Measurements from ENCODE around the gene SPACA7. TPM values are rescaled to one million over a fixed set of nuclear protein-coding genes. Genes with fewer than 3 reads are reported as not detected.

SPACA7 gene
- total RNA-seq, 1 donor from 2014 or later, result not detected

GRCh38 chr13:112434032-112434431 lies 57.9 kb downstream of the SPACA7 start:
- TF ChIP-seq CTCF (IDR thresholded peaks at IDR 0.05; ENCODE audit: unreplicated experiment), result no peak
- no peak for DNase-seq (ENCODE audit: low spot score)
- peaks cover 5% of the 10 kb centered on the region for H3K9me3 Mint-ChIP-seq (ENCODE audit: unreplicated experiment)
- H3K27ac Mint-ChIP-seq (ENCODE audit: unreplicated experiment), result no peak overlapping the region
- H3K36me3 Mint-ChIP-seq (ENCODE audit: low read depth, unreplicated experiment), result peaks cover 5% of the 10 kb centered on the region
- no peaks in the 10 kb centered on the region for H3K4me1 Mint-ChIP-seq (ENCODE audit: unreplicated experiment)
- peaks cover 4% of the 10 kb centered on the region for H3K27me3 Mint-ChIP-seq (ENCODE audit: unreplicated experiment)
- no peak overlapping the region for H3K4me3 Mint-ChIP-seq (ENCODE audit: unreplicated experiment)

GRCh38 chr13:112434937-112435523 lies 58.9 kb downstream of the SPACA7 start:
- no peak for DNase-seq (ENCODE audit: low spot score)
- H3K9me3 Mint-ChIP-seq (ENCODE audit: unreplicated experiment), result peaks cover 7% of the 10 kb centered on the region

DNA sequence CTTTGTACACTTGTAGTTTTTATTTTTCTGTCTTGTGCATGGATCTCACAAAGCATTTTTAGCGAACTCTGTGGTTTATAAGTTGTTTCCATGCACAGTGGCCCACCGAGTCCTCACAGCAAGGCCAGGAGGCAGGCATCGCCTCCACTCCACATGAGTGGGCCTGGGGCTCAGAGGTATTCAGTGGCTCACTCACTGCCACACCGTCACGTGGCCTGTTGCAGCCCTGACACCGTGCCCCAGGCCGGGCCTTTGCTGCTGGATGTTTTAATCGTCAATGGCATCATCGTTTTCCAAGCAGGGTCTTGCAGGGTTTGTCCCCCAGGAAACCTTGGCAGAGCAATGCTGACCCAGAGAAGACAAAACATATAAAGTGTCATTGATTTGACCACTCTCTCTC lies 59.8 kb downstream of the SPACA7 start:
- no peak overlapping the region for H3K4me3 Mint-ChIP-seq (ENCODE audit: unreplicated experiment)
- no peaks in the 10 kb centered on the region for H3K4me1 Mint-ChIP-seq (ENCODE audit: unreplicated experiment)
- TF ChIP-seq CTCF (IDR thresholded peaks at IDR 0.05; ENCODE audit: unreplicated experiment), result no peak
- no peak overlapping the region for H3K27ac Mint-ChIP-seq (ENCODE audit: unreplicated experiment)
- DNase-seq (ENCODE audit: low spot score), result no peak
- H3K9me3 Mint-ChIP-seq (ENCODE audit: unreplicated experiment), result peaks cover 7% of the 10 kb centered on the region
- peaks cover 3% of the 10 kb centered on the region for H3K27me3 Mint-ChIP-seq (ENCODE audit: unreplicated experiment)
- peaks cover 11% of the 10 kb centered on the region for H3K36me3 Mint-ChIP-seq (ENCODE audit: low read depth, unreplicated experiment)

More at GRCh38 chr13:112434937-112435523, 58.9 kb downstream of the SPACA7 start:
- peaks cover 4% of the 10 kb centered on the region for H3K27me3 Mint-ChIP-seq (ENCODE audit: unreplicated experiment)
- peaks cover 10% of the 10 kb centered on the region for H3K36me3 Mint-ChIP-seq (ENCODE audit: low read depth, unreplicated experiment)
- no peak for TF ChIP-seq CTCF (IDR thresholded peaks at IDR 0.05; ENCODE audit: unreplicated experiment)
- H3K4me1 Mint-ChIP-seq (ENCODE audit: unreplicated experiment), result no peaks in the 10 kb centered on the region
- no peak overlapping the region for H3K4me3 Mint-ChIP-seq (ENCODE audit: unreplicated experiment)
- no peak overlapping the region for H3K27ac Mint-ChIP-seq (ENCODE audit: unreplicated experiment)

DNA sequence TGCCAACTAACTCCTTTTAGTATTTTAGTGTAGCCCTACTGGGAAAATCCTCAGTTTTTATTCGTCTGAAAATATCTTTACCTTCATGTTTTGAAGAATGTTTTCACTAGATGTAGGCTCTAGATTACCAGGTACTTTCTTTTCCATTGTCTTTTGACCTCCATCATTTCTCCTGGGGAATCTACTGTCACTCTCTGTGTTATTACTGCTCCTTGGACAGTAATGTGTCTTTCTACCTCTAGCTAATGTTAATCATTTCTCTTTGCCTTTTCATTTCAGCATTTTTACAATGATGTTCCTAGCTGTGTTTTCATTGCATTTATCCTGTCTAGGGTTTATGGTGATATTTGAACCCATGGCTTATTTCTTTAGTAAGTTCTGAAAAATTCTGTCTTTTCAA lies 61.9 kb downstream of the SPACA7 start:
- peaks cover 7% of the 10 kb centered on the region for H3K9me3 Mint-ChIP-seq (ENCODE audit: unreplicated experiment)
- no peak overlapping the region for H3K27ac Mint-ChIP-seq (ENCODE audit: unreplicated experiment)
- H3K36me3 Mint-ChIP-seq (ENCODE audit: low read depth, unreplicated experiment), result peaks cover 11% of the 10 kb centered on the region
- DNase-seq (ENCODE audit: low spot score), result no peak
- no peak overlapping the region for H3K4me3 Mint-ChIP-seq (ENCODE audit: unreplicated experiment)
- peaks cover 2% of the 10 kb centered on the region for H3K27me3 Mint-ChIP-seq (ENCODE audit: unreplicated experiment)
- H3K4me1 Mint-ChIP-seq (ENCODE audit: unreplicated experiment), result no peaks in the 10 kb centered on the region
- no peak for TF ChIP-seq CTCF (IDR thresholded peaks at IDR 0.05; ENCODE audit: unreplicated experiment)

- no peak for DNase-seq (ENCODE audit: low spot score)
- peaks cover 7% of the 10 kb centered on the region for H3K9me3 Mint-ChIP-seq (ENCODE audit: unreplicated experiment)
- H3K27me3 Mint-ChIP-seq (ENCODE audit: unreplicated experiment), result peaks cover 2% of the 10 kb centered on the region
- peaks cover 11% of the 10 kb centered on the region for H3K36me3 Mint-ChIP-seq (ENCODE audit: low read depth, unreplicated experiment)
- no peak overlapping the region for H3K27ac Mint-ChIP-seq (ENCODE audit: unreplicated experiment)
- no peak for TF ChIP-seq CTCF (IDR thresholded peaks at IDR 0.05; ENCODE audit: unreplicated experiment)
- no peaks in the 10 kb centered on the region for H3K4me1 Mint-ChIP-seq (ENCODE audit: unreplicated experiment)
- no peak overlapping the region for H3K4me3 Mint-ChIP-seq (ENCODE audit: unreplicated experiment)
These were observed 62.4 kb downstream of the SPACA7 start for GRCh38 chr13:112438515-112438914.

Measured in endothelial cell (in vitro differentiated cells).